HepG2 (cell line): ENCODE results near the gene AP4S1. TPM values are rescaled to one million over a fixed set of nuclear protein-coding genes. Genes with fewer than 3 reads are reported as not detected.

Source experiments
- ATAC-seq: fragments of 200-7000 bp; cut with Tn5 transposase; 3 replicates; pipeline ENCODE4 v1.9.1; 2020; ENCODE audit warnings: mild to moderate bottlenecking, moderate library complexity
- BruUV-seq: library from RNA; stranded (reverse); fragments of 400-500 nt; replicated peaks from 2 replicates; lab custom pipeline; 2021; lab: Mats Ljungman, UMichigan
- CTCF ChIA-PET: fragments of 300-600 bp; formaldehyde crosslinking; extraction: SDS; loops from one replicate; lab custom pipeline; 2021; ENCODE audit warnings: low total read pairs, inconsistent platforms, low intra/inter-chr PET ratio; lab: Yijun Ruan, JAX
- POLR2A ChIA-PET: fragments of 350-600 bp; sonication (Branson Sonifier 250); formaldehyde crosslinking; loops from one replicate; lab custom pipeline; 2020; ENCODE audit warnings: antibody characterized with exemption, inconsistent platforms; lab: Yijun Ruan, JAX
- DNase-seq: peaks from one replicate; pipeline ENCODE4 v3.0.0-alpha.2; 2015; ENCODE audit warnings: low spot score
- FAIRE-seq: peaks from 3 replicates; lab custom pipeline; 2011; peaks lifted over from hg19 to GRCh38; lab: Jason Lieb, UNC
- H2AFZ ChIP-seq: one replicate; pipeline ENCODE4 v1.6.1; 2011; ENCODE audit warnings: low read length, inconsistent platforms
- H3K27ac ChIP-seq: fragments of 300-600 bp; 3 replicates; pipeline ENCODE4 v1.8.0; 2011; ENCODE audit warnings: mixed run types, mild to moderate bottlenecking, mixed read lengths, low read length, inconsistent platforms; ENCODE audit not compliant: insufficient read depth; ENCODE audit errors: extremely low read length
- H3K27me3 ChIP-seq, 2 experiments: fragments of 200-600 bp in 1 of 2; 2 replicates in 1 of 2; 3 replicates in 1 of 2; pipeline versions ENCODE4 v1.6.0 to v1.8.0; 2011; ENCODE audit warnings: low read length in 2 of 2, mild to moderate bottlenecking in 2 of 2, moderate library complexity in 2 of 2, inconsistent platforms in 1 of 2; ENCODE audit not compliant: insufficient read depth in 2 of 2, control insufficient read depth in 1 of 2
- H3K36me3 ChIP-seq, 2 experiments: fragments of 200-600 bp in 1 of 2; replicated peaks in 1 of 2; 2 replicates in 1 of 2; 3 replicates in 1 of 2; pipeline versions ENCODE4 v1.5.1 to v1.8.0; 2011; ENCODE audit warnings: low read length in 2 of 2, inconsistent platforms in 1 of 2; ENCODE audit not compliant: insufficient read depth in 2 of 2, control insufficient read depth in 1 of 2
- H3K4me1 ChIP-seq: 2 replicates; pipeline ENCODE4 v1.5.1; 2012; ENCODE audit warnings: low read length, inconsistent platforms; ENCODE audit not compliant: insufficient read depth
- H3K4me2 ChIP-seq: 2 replicates; pipeline ENCODE4 v1.6.0; 2011; ENCODE audit warnings: low read depth, low read length, inconsistent platforms
- H3K4me3 ChIP-seq, 3 experiments: fragments of 200-600 bp in 1 of 3; sonication (generic), shearing (Covaris generic) in 1 of 3; replicated peaks in 1 of 3; 2 replicates each; pipeline ENCODE4 v1.5.1; 2011 to 2016; ENCODE audit warnings: low read length in 3 of 3, inconsistent platforms in 2 of 3, low read depth in 2 of 3, mild to moderate bottlenecking in 2 of 3, control low read depth in 1 of 3, mixed read lengths in 1 of 3; ENCODE audit not compliant: insufficient read depth in 1 of 3
- H3K79me2 ChIP-seq: one replicate; pipeline ENCODE4 v1.6.1; 2011; ENCODE audit warnings: low read length, inconsistent platforms; ENCODE audit not compliant: insufficient read depth
- H3K9ac ChIP-seq: 2 replicates; pipeline ENCODE4 v1.6.0; 2011; ENCODE audit warnings: mild to moderate bottlenecking, low read depth, low read length, inconsistent platforms; ENCODE audit not compliant: insufficient read depth
- H3K9me3 ChIP-seq: 2 replicates; pipeline ENCODE4 v1.5.1; 2012; ENCODE audit warnings: mild to moderate bottlenecking, low read length
- H4K20me1 ChIP-seq: 2 replicates; pipeline ENCODE4 v1.6.0; 2011; ENCODE audit warnings: inconsistent platforms, mild to moderate bottlenecking, low read length, moderate library complexity; ENCODE audit not compliant: insufficient read depth
- ATF4 ChIP-seq, 2 experiments: fragments of 450-650 bp in 1 of 2; sonication (generic) in 1 of 2; formaldehyde crosslinking; IDR thresholded peaks; 2 replicates each; pipeline versions ENCODE4 v1.5.0 to v1.8.0; 2020 to 2022; ENCODE audit warnings: mild to moderate bottlenecking in 1 of 2, missing genetic modification reagents in 1 of 2
- FLYWCH1 ChIP-seq: sonication (generic); formaldehyde crosslinking; IDR thresholded peaks from 2 replicates; pipeline ENCODE4 v1.8.1; 2023; ENCODE audit warnings: mild to moderate bottlenecking, missing genetic modification reagents
- FOXK2 ChIP-seq: fragments of 450-650 bp; IDR thresholded peaks from 2 replicates; pipeline ENCODE4 v1.6.1; 2016
- ISL2 ChIP-seq: sonication (generic); formaldehyde crosslinking; IDR thresholded peaks from 2 replicates; pipeline ENCODE4 v1.5.0; 2020; ENCODE audit warnings: missing genetic modification reagents
- MAF1 ChIP-seq: sonication (generic); formaldehyde crosslinking; IDR thresholded peaks from 2 replicates; pipeline ENCODE4 v1.5.0; 2020; ENCODE audit warnings: missing genetic modification reagents, borderline replicate concordance
- MTA1 ChIP-seq: sonication (generic); formaldehyde crosslinking; IDR thresholded peaks from 2 replicates; pipeline ENCODE4 v1.4.0; 2020; ENCODE audit warnings: missing genetic modification reagents, mild to moderate bottlenecking, borderline replicate concordance
- NAIF1 ChIP-seq: sonication (generic); formaldehyde crosslinking; IDR thresholded peaks from 2 replicates; pipeline ENCODE4 v1.5.0; 2020; ENCODE audit warnings: mild to moderate bottlenecking, missing genetic modification reagents, borderline replicate concordance
- POLR2AphosphoS2 ChIP-seq: IDR thresholded peaks from 2 replicates; pipeline ENCODE4 v1.6.1; 2011; ENCODE audit warnings: low read depth, low read length, improper control_type of control experiment
- SATB2 ChIP-seq: sonication (generic); formaldehyde crosslinking; IDR thresholded peaks from 2 replicates; pipeline ENCODE4 v1.5.0; 2020; ENCODE audit warnings: missing genetic modification reagents
- TBL1XR1 ChIP-seq: fragments of 150-350 bp; IDR thresholded peaks from 2 replicates; pipeline ENCODE4 v1.6.1; 2014; ENCODE audit warnings: borderline replicate concordance, low read length; ENCODE audit not compliant: partially characterized antibody
- TOPORS ChIP-seq: sonication (generic); formaldehyde crosslinking; IDR thresholded peaks from 2 replicates; pipeline ENCODE4 v1.8.0; 2023; ENCODE audit warnings: mild to moderate bottlenecking, missing genetic modification reagents
- XRCC5 ChIP-seq: fragments of 200-400 bp; formaldehyde crosslinking; optimal IDR thresholded peaks from 2 replicates; pipeline ENCODE3; 2017; ENCODE audit warnings: mild to moderate bottlenecking, low read length
- ZBTB37 ChIP-seq: sonication (generic); formaldehyde crosslinking; IDR thresholded peaks from 2 replicates; pipeline ENCODE4 v1.4.0; 2020; ENCODE audit warnings: mild to moderate bottlenecking, missing genetic modification reagents
- ZFX ChIP-seq: sonication (generic); formaldehyde crosslinking; IDR thresholded peaks from 2 replicates; pipeline ENCODE4 v1.4.0; 2020; ENCODE audit warnings: mild to moderate bottlenecking, low read depth, missing genetic modification reagents, moderate library complexity
- ZNF235 ChIP-seq: sonication (generic); formaldehyde crosslinking; IDR thresholded peaks from 2 replicates; pipeline ENCODE4 v1.8.1; 2023; ENCODE audit warnings: mild to moderate bottlenecking, missing genetic modification reagents, borderline replicate concordance
- ZNF256 ChIP-seq: sonication (generic); formaldehyde crosslinking; conservative IDR thresholded peaks from 2 replicates; pipeline ENCODE4 v1.4.0; 2020; ENCODE audit warnings: missing genetic modification reagents
- ZNF282 ChIP-seq: fragments of 450-650 bp; IDR thresholded peaks from 2 replicates; pipeline ENCODE4 v1.6.1; 2018; ENCODE audit not compliant: partially characterized antibody
- ZNF431 ChIP-seq: sonication (generic); formaldehyde crosslinking; IDR thresholded peaks from 2 replicates; pipeline ENCODE4 v1.9.0; 2022; ENCODE audit warnings: missing genetic modification reagents, low read depth, mild to moderate bottlenecking, borderline replicate concordance
- ZNF432 ChIP-seq: sonication (generic); formaldehyde crosslinking; IDR thresholded peaks from 2 replicates; pipeline ENCODE4 v1.5.0; 2020; ENCODE audit warnings: missing genetic modification reagents, mild to moderate bottlenecking, borderline replicate concordance
- ZNF513 ChIP-seq: sonication (generic); formaldehyde crosslinking; conservative IDR thresholded peaks from 2 replicates; pipeline ENCODE4 v1.5.0; 2020; ENCODE audit warnings: missing genetic modification reagents
- ZNF567 ChIP-seq: sonication (generic); formaldehyde crosslinking; IDR thresholded peaks from 2 replicates; pipeline ENCODE4 v1.8.1; 2023; ENCODE audit warnings: mild to moderate bottlenecking, missing genetic modification reagents, borderline replicate concordance
- ZNF652 ChIP-seq: IDR thresholded peaks from 2 replicates; pipeline ENCODE4 v1.6.1; 2016; ENCODE audit warnings: low read depth, borderline replicate concordance
- ZSCAN30 ChIP-seq: sonication (generic); formaldehyde crosslinking; IDR thresholded peaks from 2 replicates; pipeline ENCODE4 v1.5.0; 2020; ENCODE audit warnings: mild to moderate bottlenecking, missing genetic modification reagents
- WGBS: methylation state at CpG from one replicate; pipeline ENCODE4 v1.1.6; 2017; ENCODE audit warnings: low lambda C conversion rate; 5-methylcytosine and 5-hydroxymethylcytosine counted together
- in situ Hi-C: cut with HindIII; loops from 2 replicates; pipeline ENCODE4 v1.10.0; 2017; ENCODE audit warnings: low pct_unique_long_range_greater_than_20kb; ENCODE audit not compliant: extremely low pct_ligation_motif_present
- intact Hi-C: fragments of 100-400 bp; cut with micrococcal nuclease; formaldehyde crosslinking; loops from one replicate; pipeline ENCODE4 v1.10.0; 2022; ENCODE audit not compliant: unreplicated experiment
- polyA plus RNA-seq, 8 experiments: library from polyadenylated mRNA; depleted of rRNA in 3 of 8; stranded (reverse) in 7 of 8; unstranded in 1 of 8; fragments of >200 nt; fragmentation: Illumina TruSeq in 4 of 8; extraction: Trizol in 4 of 8; gene quantifications; 2 replicates each; pipeline versions ENCODE4 v1.2.1 to v1.2.3, GENCODE V29; 2011 to 2016; ENCODE audit warnings: low read depth in 4 of 8, missing spikeins in 1 of 8, mixed read lengths in 1 of 8; ENCODE audit not compliant: insufficient read depth in 1 of 8
- total RNA-seq, 5 experiments: library from RNA; depleted of rRNA; stranded (reverse); fragments of >200 nt; fragmentation: Illumina TruSeq; extraction: Trizol; gene quantifications; 2 replicates each; pipeline ENCODE4 v1.2.3, GENCODE V29; 2016; ENCODE audit warnings: low read depth in 1 of 5

AP4S1 gene
- total and polyA plus RNA-seq, 2 of the 13 experiments (the other 11 are each of a cell fraction or from before 2014, with no cell fraction given): 3.9 to 21.1 TPM

- TF ChIP-seq ZFX (CRISPR knock-in tag) (no peak), FOXK2 (0 out of 2 replicates have a peak, but pooled peaks have one; percentile 24), TOPORS (no peak), MAF1 (CRISPR knock-in tag) (no peak), ZNF282 (peak; percentile 82), ZNF567 (no peak), ZSCAN30 (CRISPR knock-in tag) (no peak), ZBTB37 (CRISPR knock-in tag) (no peak), ZNF235 (no peak)
- TF ChIP-seq, all 625 proteins: peak for 9
Measured at GRCh38 chr14:31021576-31021949, 3.9 kb upstream of the AP4S1 start (continued).

GRCh38 chr14:31022386-31022785, 3.1 kb upstream of the AP4S1 start:
- H3K79me2 ChIP-seq: peaks cover 85% of the 10 kb centered on the region
- H2AFZ ChIP-seq: no peak overlapping the region
- no peak overlapping the region for H3K9ac ChIP-seq
- H3K36me3 ChIP-seq: peaks cover 18 to 34% of the 10 kb centered on the region in 2 experiments
- H4K20me1 ChIP-seq: peaks cover 68% of the 10 kb centered on the region
- intact Hi-C loops (no loop called here), in situ Hi-C loops (loop anchor here (10.0 kb wide), 1 partner anchor 62 kb away; no protein-coding TSS in a partner anchor)
- H3K4me2 ChIP-seq: peak overlapping the region; percentile 86
- H3K27ac ChIP-seq: no peak overlapping the region
- ATAC-seq (no peak), FAIRE-seq (no peak), DNase-seq (no peak)
- ChIA-PET CTCF (no interaction called here), POLR2A (interaction anchor here (1.0 to 5.1 kb wide), 3 partner anchors 9 to 17 kb away, joined by 4 to 126 read pairs (median 5); no protein-coding TSS in a partner anchor)
- peaks cover 62% of the 10 kb centered on the region for H3K4me1 ChIP-seq
- WGBS: 64% methylated on average over 2 of the region's 2 CpGs
- BruUV-seq: no TSS peak
- H3K9me3 ChIP-seq: no peaks in the 10 kb centered on the region
- peaks cover 0 to 5% of the 10 kb centered on the region in 2 experiments; a peak in 1 of 5 replicates for H3K27me3 ChIP-seq
- peak overlapping the region in 1 of 3 experiments; percentile 96; a peak in 1 of 6 replicates for H3K4me3 ChIP-seq
- TF ChIP-seq ZNF652 (CRISPR knock-in tag) (no peak), TBL1XR1 (no peak), ZNF256 (CRISPR knock-in tag) (no peak), POLR2AphosphoS2 (0 out of 2 replicates have a peak, but pooled peaks have one; percentile 41), ZNF432 (no peak), ZNF513 (CRISPR knock-in tag) (no peak), FLYWCH1 (CRISPR knock-in tag) (no peak), NAIF1 (CRISPR knock-in tag) (no peak), ZNF431 (CRISPR knock-in tag) (no peak), XRCC5 (no peak), ISL2 (CRISPR knock-in tag) (no peak), ATF4 (CRISPR knock-in tag; IDR thresholded peaks at IDR 0.05) (no peak), MTA1 (CRISPR knock-in tag) (no peak), SATB2 (CRISPR knock-in tag) (no peak)
